Measurements from ENCODE around the gene STX11.

- TF ChIP-seq CTCF (IDR thresholded peaks at IDR 0.05), result no peak
- no peak for TF ChIP-seq POLR2A (IDR thresholded peaks at IDR 0.05)
Observed at GRCh38 chr6:144143106-144143505, 7.2 kb upstream of the STX11 start.

Data from gastroesophageal sphincter (tissue), 3 donors.